HCT116 (cell line): Measurements from ENCODE around the gene CDHR3.

Experiments
- ELF1 ChIP-seq: IDR thresholded peaks from 2 replicates; pipeline ENCODE4 v1.6.1; 2012; ENCODE audit warnings: low read depth, borderline replicate concordance
- POLR2A ChIP-seq: IDR thresholded peaks from 2 replicates; pipeline ENCODE4 v1.7.0; 2011; ENCODE audit warnings: borderline replicate concordance; ENCODE audit not compliant: insufficient read depth, insufficient read length; ENCODE audit errors: extremely low read depth
- POLR2AphosphoS5 ChIP-seq: IDR thresholded peaks from 2 replicates; pipeline ENCODE4 v1.6.1; 2011; ENCODE audit warnings: mild to moderate bottlenecking, low read depth, low read length, moderate library complexity
- TCF7L2 ChIP-seq: IDR thresholded peaks from 2 replicates; pipeline ENCODE4 v1.7.0; 2011; ENCODE audit warnings: borderline replicate concordance, inconsistent platforms; ENCODE audit not compliant: insufficient read depth, insufficient read length; ENCODE audit errors: extremely low read depth
- TF ChIP-seq, protein P1 (sequence below), 3 experiments: fragments of 200-600 bp in 1 of 3; sonication (generic) in 1 of 3; IDR thresholded peaks in 2 of 3; conservative IDR thresholded peaks in 1 of 3; 2 replicates each; pipeline ENCODE4 v1.5.1; 2012 to 2017; ENCODE audit warnings: low read depth in 2 of 3, low read length in 2 of 3, antibody characterized with exemption in 1 of 3, borderline replicate concordance in 1 of 3, control low read depth in 1 of 3, mild to moderate bottlenecking in 1 of 3, mixed read lengths in 1 of 3, mixed run types in 1 of 3, moderate library complexity in 1 of 3; ENCODE audit not compliant: insufficient read depth in 1 of 3

DNA sequence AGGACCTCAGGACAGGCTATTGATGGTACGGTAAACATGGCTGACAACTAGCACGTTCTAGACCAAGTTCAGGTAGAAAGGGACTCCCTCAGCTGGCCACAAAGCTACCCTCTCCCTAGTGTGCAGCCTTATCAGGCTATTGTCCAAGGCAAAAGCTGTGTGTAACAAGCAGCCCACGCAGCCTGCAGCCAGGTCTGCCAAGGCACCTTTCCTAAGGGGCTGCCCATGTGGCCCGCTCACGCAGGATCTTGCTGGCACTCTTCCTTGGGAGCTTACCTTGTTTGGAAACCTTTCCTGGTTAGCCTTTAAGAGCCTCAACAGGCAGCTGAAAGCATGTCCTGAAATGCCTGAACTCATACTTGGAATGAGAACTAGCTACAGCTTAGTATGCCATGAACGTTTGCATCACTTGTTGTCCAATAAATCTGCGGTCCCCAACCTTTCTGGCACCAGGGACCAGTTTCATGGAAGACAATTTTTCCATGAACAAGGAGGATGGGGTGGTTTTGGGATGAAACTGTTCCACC lies 97.4 kb downstream of the CDHR3 start:
- TF ChIP-seq TCF7L2 (no peak), POLR2AphosphoS5 (no peak), POLR2A (no peak), ELF1 (no peak)
- TF ChIP-seq, protein P1, sequence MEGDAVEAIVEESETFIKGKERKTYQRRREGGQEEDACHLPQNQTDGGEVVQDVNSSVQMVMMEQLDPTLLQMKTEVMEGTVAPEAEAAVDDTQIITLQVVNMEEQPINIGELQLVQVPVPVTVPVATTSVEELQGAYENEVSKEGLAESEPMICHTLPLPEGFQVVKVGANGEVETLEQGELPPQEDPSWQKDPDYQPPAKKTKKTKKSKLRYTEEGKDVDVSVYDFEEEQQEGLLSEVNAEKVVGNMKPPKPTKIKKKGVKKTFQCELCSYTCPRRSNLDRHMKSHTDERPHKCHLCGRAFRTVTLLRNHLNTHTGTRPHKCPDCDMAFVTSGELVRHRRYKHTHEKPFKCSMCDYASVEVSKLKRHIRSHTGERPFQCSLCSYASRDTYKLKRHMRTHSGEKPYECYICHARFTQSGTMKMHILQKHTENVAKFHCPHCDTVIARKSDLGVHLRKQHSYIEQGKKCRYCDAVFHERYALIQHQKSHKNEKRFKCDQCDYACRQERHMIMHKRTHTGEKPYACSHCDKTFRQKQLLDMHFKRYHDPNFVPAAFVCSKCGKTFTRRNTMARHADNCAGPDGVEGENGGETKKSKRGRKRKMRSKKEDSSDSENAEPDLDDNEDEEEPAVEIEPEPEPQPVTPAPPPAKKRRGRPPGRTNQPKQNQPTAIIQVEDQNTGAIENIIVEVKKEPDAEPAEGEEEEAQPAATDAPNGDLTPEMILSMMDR (IDR thresholded peaks at IDR 0.05 in 2 of 3, conservative IDR thresholded peaks at IDR 0.05 in 1 of 3; ENCODE audit: borderline replicate concordance in 1 of 3, insufficient read depth in 1 of 3, low read depth in 2 of 3, low read length in 2 of 3), result no peak
